GM21526 (cell line): ENCODE measurements around the gene OAS2.

Source experiments
- ATAC-seq: cut with Tn5 transposase; IDR thresholded peaks from one replicate; pipeline ENCODE4 v1.9.1; 2021; ENCODE audit warnings: moderate library complexity; ENCODE audit not compliant: unreplicated experiment, low FRiP score

The OAS2 gene

GRCh38 chr12:113055594-113056380 lies 77.5 kb downstream of the OAS2 start:
- ATAC-seq = no peak

DNA sequence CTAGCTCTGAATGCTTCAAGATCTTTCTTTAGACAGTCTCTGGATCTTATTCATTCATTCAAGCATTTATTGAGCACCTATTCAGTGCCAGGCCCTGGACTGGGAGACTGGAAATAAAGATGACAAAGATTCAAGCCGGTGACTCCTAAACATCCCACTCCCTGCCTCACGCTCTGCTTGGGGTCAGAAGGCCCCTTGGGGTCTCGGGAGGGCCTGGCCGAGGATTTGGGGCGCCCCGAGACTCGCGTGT lies 78.0 kb downstream of the OAS2 start:
- no peak for ATAC-seq

- no peak for ATAC-seq
Observed at GRCh38 chr12:113056631-113057488, 78.5 kb downstream of the OAS2 start, which contains the start of gene DTX1. TSS of gene DTX1 (plus strand) at chr12:113056730. CDS start at chr12:113058193, 1,463 bp downstream.

- no peak for ATAC-seq
Observed at GRCh38 chr12:113057565-113058485, 79.5 kb downstream of the OAS2 start.

DNA sequence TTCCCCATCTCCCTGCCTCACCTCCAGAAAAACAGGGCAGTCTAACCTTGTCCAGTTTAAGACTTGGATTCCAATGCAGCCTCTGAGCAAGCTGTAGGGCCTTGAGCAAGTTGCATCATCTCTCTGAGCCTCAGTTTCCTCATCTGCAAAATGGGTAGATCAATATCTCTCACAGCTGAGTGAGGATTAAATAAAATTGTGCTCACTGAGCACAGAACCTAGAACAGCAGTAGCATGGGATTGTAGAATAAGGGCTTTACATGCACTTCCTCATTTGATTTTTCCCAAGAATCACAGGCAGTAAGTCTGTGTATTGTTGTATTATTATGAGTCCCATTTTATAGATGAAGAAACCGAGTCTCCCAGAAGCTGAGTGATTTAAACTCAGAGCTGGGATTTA lies 80.2 kb downstream of the OAS2 start:
- ATAC-seq = no peak

DNA sequence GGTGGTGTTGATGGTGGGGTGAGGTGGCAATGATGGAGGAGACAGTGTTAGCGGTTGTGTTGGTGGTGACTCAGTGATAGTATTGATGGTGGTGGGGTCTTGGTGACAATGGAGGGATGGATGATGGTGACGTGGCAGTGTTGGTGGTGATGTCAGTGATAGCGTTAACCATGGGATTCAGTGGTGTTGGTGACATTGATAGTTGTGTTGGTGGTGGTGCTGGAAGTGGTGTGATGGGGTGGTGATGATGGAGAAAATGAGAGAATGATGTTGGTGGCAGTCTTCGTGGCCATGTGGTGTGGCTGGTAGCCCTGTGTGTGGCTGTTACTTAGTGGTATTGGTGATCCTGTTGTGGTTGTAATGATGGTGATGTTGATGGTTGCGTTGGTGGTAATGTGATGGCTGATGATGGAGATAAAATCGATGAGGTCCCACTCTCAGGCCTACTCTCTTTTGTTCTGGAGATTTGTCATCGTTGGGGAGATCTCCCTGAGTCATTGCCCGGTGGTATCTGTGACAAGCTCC lies 80.8 kb downstream of the OAS2 start:
- no peak for ATAC-seq

GRCh38 chr12:113060336-113060960 lies 82.1 kb downstream of the OAS2 start:
- no peak for ATAC-seq

DNA sequence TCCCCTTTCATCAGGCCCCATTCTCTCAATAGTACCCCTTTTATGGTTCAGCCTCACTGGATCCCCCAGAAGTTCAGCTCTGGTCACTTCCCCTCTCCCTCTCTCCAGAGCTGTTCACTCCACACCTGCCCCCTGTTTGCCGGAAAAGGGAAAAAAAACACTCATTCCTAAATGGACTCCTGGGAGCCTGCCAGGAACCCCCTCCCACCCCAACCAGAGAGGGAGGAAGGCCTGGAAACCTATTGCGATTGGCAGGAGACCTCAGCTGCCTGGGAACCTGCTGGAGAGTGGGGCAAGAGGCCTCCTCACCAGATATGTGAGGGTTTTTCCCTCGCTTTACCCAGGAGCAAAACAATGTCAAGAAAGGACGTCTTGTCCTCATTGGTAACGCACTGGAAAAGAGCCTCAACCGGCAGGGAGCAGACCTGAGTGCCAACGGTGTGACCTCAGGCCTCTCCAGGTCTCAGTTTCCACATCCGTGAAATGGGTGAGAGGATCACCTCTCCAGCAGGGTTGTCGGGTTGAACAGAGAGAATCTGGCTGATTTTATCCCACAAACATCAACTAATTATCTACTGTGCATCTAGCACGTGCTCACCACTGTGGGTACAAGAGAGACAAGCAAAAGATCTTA lies 82.9 kb downstream of the OAS2 start:
- no peak for ATAC-seq
